H1 (cell line): ENCODE measurements around the gene HPN. TPM values are rescaled to one million over a fixed set of nuclear protein-coding genes. Genes with fewer than 3 reads are reported as not detected.

Experiments
- CTCF ChIA-PET: fragments of 300-600 bp; sonication (Branson Sonifier 250); formaldehyde crosslinking; loops from one replicate; lab custom pipeline; 2021; ENCODE audit not compliant: partially characterized antibody; lab: Charles Lee
- POLR2A ChIA-PET: fragments of 300-600 bp; sonication (Branson Sonifier 250); formaldehyde crosslinking; loops from one replicate; lab custom pipeline; 2021; ENCODE audit warnings: inconsistent platforms; ENCODE audit not compliant: partially characterized antibody; lab: Charles Lee
- DNase-seq, 2 experiments: peaks; one replicate each; pipeline versions ENCODE4 v3.0.0 to v3.0.0-alpha.2; 2010 to 2022; ENCODE audit warnings: low spot score in 2 of 2, low read depth in 1 of 2, mixed read lengths in 1 of 2
- FAIRE-seq: peaks from 2 replicates; lab custom pipeline; 2011; peaks lifted over from hg19 to GRCh38; lab: Jason Lieb, UNC
- H2AFZ ChIP-seq: 2 replicates; pipeline ENCODE4 v1.8.1; 2012; ENCODE audit warnings: low read length, inconsistent platforms
- H2AK5ac ChIP-seq: 2 replicates; pipeline ENCODE4 v1.6.1; 2013; ENCODE audit warnings: low read depth, low read length
- H2BK120ac ChIP-seq: replicated peaks from 2 replicates; pipeline ENCODE3; 2013; ENCODE audit warnings: low read depth, low read length, inconsistent platforms
- H2BK12ac ChIP-seq: 2 replicates; pipeline ENCODE4 v1.6.1; 2013; ENCODE audit warnings: low read depth, low read length
- H2BK15ac ChIP-seq: 2 replicates; pipeline ENCODE4 v1.6.1; 2013; ENCODE audit warnings: low read length
- H2BK20ac ChIP-seq: 2 replicates; pipeline ENCODE4 v1.6.1; 2013; ENCODE audit warnings: low read length
- H2BK5ac ChIP-seq: 2 replicates; pipeline ENCODE4 v1.6.1; 2013; ENCODE audit warnings: low read depth, low read length
- H3K14ac ChIP-seq: 2 replicates; pipeline ENCODE4 v1.6.1; 2013; ENCODE audit warnings: inconsistent platforms; ENCODE audit not compliant: insufficient read length
- H3K18ac ChIP-seq: 2 replicates; pipeline ENCODE4 v1.6.1; 2013; ENCODE audit warnings: low read length; ENCODE audit errors: extremely low read depth
- H3K23ac ChIP-seq: 2 replicates; pipeline ENCODE4 v1.6.1; 2013; ENCODE audit warnings: inconsistent platforms; ENCODE audit not compliant: insufficient read length
- H3K23me2 ChIP-seq: 2 replicates; pipeline ENCODE4 v1.6.1; 2013; ENCODE audit warnings: low read depth, low read length
- H3K27ac ChIP-seq: 2 replicates; pipeline ENCODE4 v1.6.1; 2011; ENCODE audit warnings: low read depth, low read length, inconsistent platforms
- H3K27me3 ChIP-seq, 4 experiments: replicated peaks in 1 of 4; 1 replicate in 1 of 4; 2 replicates in 3 of 4; pipeline versions ENCODE4 v1.6.1 to v1.8.1; 2011 to 2013; ENCODE audit warnings: low read length in 3 of 4, mild to moderate bottlenecking in 3 of 4, inconsistent platforms in 2 of 4, mixed read lengths in 2 of 4, moderate library complexity in 1 of 4; ENCODE audit not compliant: control insufficient read depth in 3 of 4, insufficient read depth in 3 of 4; ENCODE audit errors: extremely low read depth in 1 of 4
- H3K36me3 ChIP-seq, 4 experiments: 2 replicates each; pipeline versions ENCODE4 v1.6.1 to v1.8.1; 2011 to 2013; ENCODE audit warnings: mild to moderate bottlenecking in 4 of 4, low read length in 3 of 4, moderate library complexity in 2 of 4, control low read depth in 1 of 4, inconsistent platforms in 1 of 4; ENCODE audit not compliant: insufficient read depth in 4 of 4, control insufficient read depth in 2 of 4
- H3K4ac ChIP-seq: replicated peaks from 2 replicates; pipeline ENCODE3; 2013; ENCODE audit warnings: low read length, low read depth, mixed read lengths, inconsistent platforms; ENCODE audit not compliant: insufficient read length
- H3K4me1 ChIP-seq, 4 experiments: replicated peaks in 1 of 4; 1 replicate in 1 of 4; 2 replicates in 3 of 4; pipeline versions ENCODE4 v1.6.1 to v1.8.1; 2011 to 2013; ENCODE audit warnings: low read length in 3 of 4, inconsistent platforms in 2 of 4, mixed read lengths in 1 of 4; ENCODE audit not compliant: insufficient read depth in 4 of 4, control insufficient read depth in 3 of 4
- H3K4me2 ChIP-seq, 2 experiments: 2 replicates each; pipeline versions ENCODE4 v1.6.1 to v1.8.1; 2011 to 2013; ENCODE audit warnings: low read depth in 2 of 2, low read length in 2 of 2, control low read depth in 1 of 2, inconsistent platforms in 1 of 2, mild to moderate bottlenecking in 1 of 2; ENCODE audit not compliant: insufficient read depth in 1 of 2
- H3K4me3 ChIP-seq, 4 experiments: fragments of 200-600, 300-600 bp in 1 of 4; sonication (generic), shearing (Covaris generic), sonication (Bioruptor Twin) in 1 of 4; 2 replicates each; pipeline versions ENCODE4 v1.5.1 to v1.8.1; 2011 to 2016; ENCODE audit warnings: low read length in 4 of 4, low read depth in 3 of 4, control low read depth in 2 of 4, inconsistent platforms in 2 of 4, mild to moderate bottlenecking in 2 of 4, mixed read lengths in 1 of 4, moderate library complexity in 1 of 4; ENCODE audit not compliant: insufficient read depth in 2 of 4; ENCODE audit errors: extremely low read depth in 1 of 4
- H3K56ac ChIP-seq: replicated peaks from 2 replicates; pipeline ENCODE3; 2013; ENCODE audit warnings: low read depth, mild to moderate bottlenecking, mixed read lengths, low read length, inconsistent platforms; ENCODE audit not compliant: insufficient read length
- H3K79me1 ChIP-seq: 2 replicates; pipeline ENCODE4 v1.6.1; 2013; ENCODE audit warnings: low read depth, low read length, control low read depth
- H3K79me2 ChIP-seq, 2 experiments: 2 replicates each; pipeline versions ENCODE4 v1.6.1 to v1.8.1; 2012 to 2013; ENCODE audit warnings: low read length in 2 of 2, mild to moderate bottlenecking in 2 of 2, inconsistent platforms in 1 of 2; ENCODE audit not compliant: insufficient read depth in 2 of 2, control insufficient read depth in 1 of 2
- H3K9ac ChIP-seq, 4 experiments: replicated peaks in 1 of 4; 1 replicate in 1 of 4; 2 replicates in 3 of 4; pipeline versions ENCODE4 v1.6.1 to v1.8.1; 2011 to 2013; ENCODE audit warnings: low read depth in 3 of 4, low read length in 3 of 4, control low read depth in 2 of 4, mild to moderate bottlenecking in 2 of 4, moderate library complexity in 2 of 4, inconsistent platforms in 1 of 4; ENCODE audit errors: extremely low read depth in 1 of 4
- H3K9me3 ChIP-seq, 2 experiments: 2 replicates each; pipeline versions ENCODE4 v1.6.1 to v1.8.1; 2012 to 2013; ENCODE audit warnings: mild to moderate bottlenecking in 2 of 2, moderate library complexity in 2 of 2, control low read depth in 1 of 2, inconsistent platforms in 1 of 2, low read depth in 1 of 2, low read length in 1 of 2, mixed read lengths in 1 of 2; ENCODE audit not compliant: insufficient read depth in 2 of 2
- H4K20me1 ChIP-seq, 2 experiments: replicated peaks in 1 of 2; 2 replicates each; pipeline versions ENCODE3 to v1.8.1; 2011 to 2013; ENCODE audit warnings: inconsistent platforms in 2 of 2, low read length in 2 of 2, mild to moderate bottlenecking in 1 of 2; ENCODE audit not compliant: insufficient read depth in 2 of 2, control insufficient read depth in 1 of 2
- H4K5ac ChIP-seq: 2 replicates; pipeline ENCODE4 v1.6.1; 2013; ENCODE audit warnings: low read length, low read depth, mixed read lengths, inconsistent platforms; ENCODE audit not compliant: insufficient read length
- H4K8ac ChIP-seq: 2 replicates; pipeline ENCODE4 v1.8.0; 2013; ENCODE audit warnings: mild to moderate bottlenecking, moderate library complexity, low read length, inconsistent platforms; ENCODE audit not compliant: insufficient read depth; ENCODE audit errors: extremely low read depth
- H4K91ac ChIP-seq: replicated peaks from 2 replicates; pipeline ENCODE3; 2013; ENCODE audit warnings: low read length, mixed read lengths, inconsistent platforms; ENCODE audit not compliant: insufficient read length
- BRCA1 ChIP-seq: IDR thresholded peaks from 2 replicates; pipeline ENCODE4 v1.6.1; 2012; ENCODE audit warnings: low read depth, low read length, improper control_type of control experiment
- CHD2 ChIP-seq: IDR thresholded peaks from 2 replicates; pipeline ENCODE4 v1.6.1; 2012; ENCODE audit warnings: low read length, improper control_type of control experiment
- CREB1 ChIP-seq: IDR thresholded peaks from 2 replicates; pipeline ENCODE4 v1.6.1; 2012; ENCODE audit warnings: inconsistent platforms
- E2F6 ChIP-seq: IDR thresholded peaks from 2 replicates; pipeline ENCODE4 v1.6.1; 2012; ENCODE audit warnings: inconsistent platforms
- RAD21 ChIP-seq, 2 experiments: IDR thresholded peaks in 1 of 2; conservative IDR thresholded peaks in 1 of 2; 2 replicates each; pipeline ENCODE4 v1.6.1; 2011; ENCODE audit warnings: low read depth in 2 of 2, low read length in 2 of 2, improper control_type of control experiment in 1 of 2, inconsistent platforms in 1 of 2, mild to moderate bottlenecking in 1 of 2, moderate library complexity in 1 of 2
- SP4 ChIP-seq: IDR thresholded peaks from 2 replicates; pipeline ENCODE4 v1.6.1; 2012; ENCODE audit warnings: low read length, inconsistent platforms
- TAF1 ChIP-seq: IDR thresholded peaks from 2 replicates; pipeline ENCODE4 v1.6.1; 2011; ENCODE audit warnings: mild to moderate bottlenecking, low read depth, low read length
- WGBS, 2 experiments: shearing (Covaris generic) in 1 of 2; methylation state at CpG; one replicate each; pipeline versions ENCODE4 v1.1.6 to v1.1.7; 2013 to 2015; ENCODE audit warnings: low lambda C conversion rate in 2 of 2, mixed read lengths in 2 of 2, inconsistent platforms in 1 of 2, low coverage in 1 of 2, missing lambda C conversion rate in 1 of 2; ENCODE audit not compliant: insufficient replicate concordance in 2 of 2, insufficient coverage in 1 of 2, insufficient read length in 1 of 2; ENCODE audit errors: extremely low coverage in 1 of 2, missing lambda C conversion rate in 1 of 2; 5-methylcytosine and 5-hydroxymethylcytosine counted together
- polyA plus RNA-seq, 7 experiments: library from polyadenylated mRNA; depleted of rRNA in 3 of 7; stranded (reverse) in 5 of 7; unstranded in 2 of 7; fragments of >200 nt in 5 of 7; fragments of 200-250 nt in 2 of 7; gene quantifications; 1 replicate in 5 of 7; 2 replicates in 1 of 7; 4 replicates in 1 of 7; pipeline versions ENCODE4 v1.2.1 to v1.2.3, GENCODE V29; 2011 to 2013; ENCODE audit warnings: missing spikeins in 2 of 7, mixed read lengths in 2 of 7
- total RNA-seq: library from RNA; stranded (reverse); fragmentation: NEBNext Ultra II Directional; extraction: Animal tissue kit (Norgen Biotek cat#: 25700); gene quantifications from 2 replicates; pipeline ENCODE4 v1.2.1, GENCODE V29; 2021

HPN gene
- total and polyA plus RNA-seq, 2 of the 8 experiments (the other 6 are each of a cell fraction or from before 2014, with no cell fraction given): 14.7 to 33.7 TPM

GRCh38 chr19:35099155-35099896 lies 57.8 kb downstream of the HPN start:
- WGBS, 2 experiments: 90% methylated on average over 21 of the region's 21 CpGs; no CpG with 5 or more reads in 1 of the 2 experiments
- POLR2A ChIA-PET: interaction anchor here (1.1 to 1.4 kb wide), 5 partner anchors 13 to 44 kb away, joined by 3 to 4 read pairs (median 4); no protein-coding TSS in a partner anchor

More at GRCh38 chr19:35099155-35099896, 57.8 kb downstream of the HPN start:
- Histone ChIP-seq H4K20me1 (no peaks in the 10 kb centered on the region), H3K4ac (no peak overlapping the region), H3K27me3 (no peaks in the 10 kb centered on the region), H4K91ac (no peak overlapping the region), H2AFZ (no peak overlapping the region), H3K9me3 (no peaks in the 10 kb centered on the region), H3K79me1 (no peaks in the 10 kb centered on the region), H3K14ac (no peak overlapping the region)
- DNase-seq: no peak
- TF ChIP-seq BRCA1 (no peak), E2F6 (no peak), SP4 (no peak), TAF1 (no peak), RAD21 (IDR thresholded peaks at IDR 0.05 in 1 of 2, conservative IDR thresholded peaks at IDR 0.05 in 1 of 2; ENCODE audit: low read depth in 2 of 2, low read length in 2 of 2) (no peak), CREB1 (no peak), CHD2 (no peak)
- TF ChIP-seq, all 59 proteins: peak for 0
- Histone ChIP-seq H2BK15ac (no peak overlapping the region), H3K79me2 (no peaks in the 10 kb centered on the region), H4K8ac (peak overlapping the region; percentile 4; the same call in 1 of the 2 replicates), H2BK12ac (0 out of 2 replicates have a peak overlapping the region, but pooled peaks have one; percentile 18), H3K4me3 (no peak overlapping the region), H3K23ac (no peak overlapping the region), H2AK5ac (no peak overlapping the region), H3K9ac (no peak overlapping the region), H3K4me1 (peaks cover 0 to 3% (median 1%) of the 10 kb centered on the region in 4 experiments; a peak in 3 of 7 replicates), H4K5ac (no peak overlapping the region), H3K23me2 (no peaks in the 10 kb centered on the region; the same call in 1 of the 2 replicates), H3K4me2 (no peak overlapping the region), H3K27ac (no peak overlapping the region), H3K36me3 (no peaks in the 10 kb centered on the region), H2BK5ac (no peak overlapping the region), H3K56ac (no peak overlapping the region), H2BK120ac (no peak overlapping the region), H2BK20ac (no peak overlapping the region), H3K18ac (0 out of 2 replicates have a peak overlapping the region, but pooled peaks have one; percentile 7)
- no peak for FAIRE-seq
- CTCF ChIA-PET: interaction anchor here (0.9 to 3.4 kb wide), 14 partner anchors 8 to 205 kb away, joined by 3 to 19 read pairs (median 6); partner anchors contain the start of genes FXYD5 and LGI4
